BE2C (cell line): ENCODE data around the gene RC3H1.
"Not testable (repeated sequence)": the region's sequence is repeated elsewhere in the genome, so short reads cannot be mapped to it uniquely, and the experiment has no call there.

Experiments used
- DNase-seq: peaks from one replicate; pipeline ENCODE4 v3.0.0-alpha.2; 2020
- H3K27me3 ChIP-seq: fragments of 250-450 bp; sonication (Bioruptor Pico); 2 replicates; pipeline ENCODE4 v1.5.1; 2020; ENCODE audit warnings: mild to moderate bottlenecking
- H3K36me3 ChIP-seq: fragments of 250-450 bp; sonication (Bioruptor Pico); 2 replicates; pipeline ENCODE4 v1.5.1; 2020; ENCODE audit warnings: mild to moderate bottlenecking
- H3K4me1 ChIP-seq: fragments of 250-450 bp; sonication (Bioruptor Pico); 2 replicates; pipeline ENCODE4 v1.5.1; 2020
- H3K4me3 ChIP-seq: 2 replicates; pipeline ENCODE4 v1.5.1; 2011; ENCODE audit warnings: low read depth, low read length
- H3K9me3 ChIP-seq: fragments of 250-450 bp; sonication (Bioruptor Pico); 2 replicates; pipeline ENCODE4 v1.5.1; 2020
- TF ChIP-seq, protein P1 (sequence below): IDR thresholded peaks from 2 replicates; pipeline ENCODE4 v1.5.1; 2012; ENCODE audit warnings: mild to moderate bottlenecking, low read depth, low read length

The RC3H1 gene

GRCh38 chr1:174053826-174054225, 31.7 kb upstream of the RC3H1 start:
- Histone ChIP-seq H3K27me3 (no peaks in the 10 kb centered on the region), H3K36me3 (no peaks in the 10 kb centered on the region), H3K4me3 (no peak overlapping the region), H3K9me3 (no peaks in the 10 kb centered on the region; the same call in 1 of the 2 replicates), H3K4me1 (no peaks in the 10 kb centered on the region)
- TF ChIP-seq, protein P1, sequence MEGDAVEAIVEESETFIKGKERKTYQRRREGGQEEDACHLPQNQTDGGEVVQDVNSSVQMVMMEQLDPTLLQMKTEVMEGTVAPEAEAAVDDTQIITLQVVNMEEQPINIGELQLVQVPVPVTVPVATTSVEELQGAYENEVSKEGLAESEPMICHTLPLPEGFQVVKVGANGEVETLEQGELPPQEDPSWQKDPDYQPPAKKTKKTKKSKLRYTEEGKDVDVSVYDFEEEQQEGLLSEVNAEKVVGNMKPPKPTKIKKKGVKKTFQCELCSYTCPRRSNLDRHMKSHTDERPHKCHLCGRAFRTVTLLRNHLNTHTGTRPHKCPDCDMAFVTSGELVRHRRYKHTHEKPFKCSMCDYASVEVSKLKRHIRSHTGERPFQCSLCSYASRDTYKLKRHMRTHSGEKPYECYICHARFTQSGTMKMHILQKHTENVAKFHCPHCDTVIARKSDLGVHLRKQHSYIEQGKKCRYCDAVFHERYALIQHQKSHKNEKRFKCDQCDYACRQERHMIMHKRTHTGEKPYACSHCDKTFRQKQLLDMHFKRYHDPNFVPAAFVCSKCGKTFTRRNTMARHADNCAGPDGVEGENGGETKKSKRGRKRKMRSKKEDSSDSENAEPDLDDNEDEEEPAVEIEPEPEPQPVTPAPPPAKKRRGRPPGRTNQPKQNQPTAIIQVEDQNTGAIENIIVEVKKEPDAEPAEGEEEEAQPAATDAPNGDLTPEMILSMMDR, result no peak
- DNase-seq, result no peak

DNA sequence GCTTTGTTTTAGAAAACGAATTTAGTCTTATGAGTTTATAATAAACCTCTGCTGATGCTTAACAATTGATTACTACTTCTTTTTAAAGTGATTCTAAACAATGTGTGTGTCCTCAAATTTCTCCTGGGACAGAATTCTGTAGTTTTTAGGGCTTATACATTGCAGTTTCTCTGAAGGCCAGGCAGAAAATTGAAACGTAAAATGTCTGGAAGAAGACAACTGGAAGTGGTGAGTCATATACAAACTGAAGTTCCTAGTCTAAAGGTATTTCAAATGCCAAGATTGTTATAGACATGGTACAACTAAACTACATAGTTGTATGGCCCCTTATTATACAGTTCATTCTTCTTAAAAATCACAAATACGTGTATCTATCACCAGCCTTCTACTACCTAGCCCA, 30.5 kb upstream of the RC3H1 start:
- Histone ChIP-seq H3K36me3 (no peaks in the 10 kb centered on the region), H3K4me3 (no peak overlapping the region), H3K4me1 (no peaks in the 10 kb centered on the region), H3K27me3 (no peaks in the 10 kb centered on the region), H3K9me3 (no peaks in the 10 kb centered on the region; the same call in 1 of the 2 replicates)
- DNase-seq, result no peak
- TF ChIP-seq, protein P1, result no peak

DNA sequence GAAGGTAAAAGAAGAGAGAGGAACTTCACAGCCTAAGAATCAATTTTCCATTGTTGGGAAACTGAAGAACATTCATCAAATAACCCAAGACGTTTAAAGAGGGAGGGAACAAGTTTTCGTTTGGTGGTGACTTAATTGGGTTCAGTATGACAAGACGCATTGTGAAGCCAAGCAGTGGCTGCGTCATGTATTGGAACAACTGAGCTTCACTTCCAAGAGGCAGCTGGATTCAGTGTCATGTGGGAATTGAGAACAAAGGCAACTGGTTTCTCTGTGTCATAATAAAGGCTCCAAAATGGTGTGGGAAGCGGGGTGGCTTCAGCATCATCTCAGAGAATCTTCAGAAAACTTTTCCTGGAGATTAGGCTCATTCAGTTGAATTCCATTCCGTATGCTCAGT, 29.8 kb upstream of the RC3H1 start:
- Histone ChIP-seq H3K9me3 (no peaks in the 10 kb centered on the region; the same call in 1 of the 2 replicates), H3K36me3 (no peaks in the 10 kb centered on the region), H3K4me3 (no peak overlapping the region), H3K4me1 (no peaks in the 10 kb centered on the region), H3K27me3 (no peaks in the 10 kb centered on the region)
- TF ChIP-seq, protein P1, result no peak
- DNase-seq, result no peak

DNA sequence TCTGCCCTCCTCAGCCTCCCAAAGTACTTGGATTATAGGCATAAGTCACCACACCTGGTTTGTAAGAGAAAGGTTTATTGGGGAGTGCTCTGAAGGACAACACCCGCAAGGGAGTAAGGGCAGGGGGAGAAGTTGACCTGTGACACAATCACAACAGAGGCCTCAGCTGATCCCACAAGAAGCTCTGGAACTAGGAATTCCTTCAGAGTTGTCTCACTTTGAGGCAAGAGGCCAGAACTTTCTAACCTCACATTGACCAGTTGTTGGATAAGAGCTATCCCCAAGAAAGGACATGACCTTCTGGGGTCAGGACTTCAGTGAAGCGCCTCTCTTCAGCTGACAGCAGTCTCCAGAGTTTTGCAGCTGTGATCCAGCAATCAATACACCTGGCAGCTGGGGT, 27.4 kb upstream of the RC3H1 start:
- TF ChIP-seq, protein P1, result no peak
- no peaks in the 10 kb centered on the region for H3K36me3 ChIP-seq
- DNase-seq, result no peak
- no peaks in the 10 kb centered on the region for H3K4me1 ChIP-seq
- no peaks in the 10 kb centered on the region; the same call in 1 of the 2 replicates for H3K9me3 ChIP-seq
- no peaks in the 10 kb centered on the region for H3K27me3 ChIP-seq
- no peak overlapping the region for H3K4me3 ChIP-seq

- Histone ChIP-seq H3K4me1 (no peaks in the 10 kb centered on the region), H3K4me3 (no peak overlapping the region), H3K27me3 (no peaks in the 10 kb centered on the region), H3K9me3 (no peaks in the 10 kb centered on the region), H3K36me3 (no peaks in the 10 kb centered on the region)
- TF ChIP-seq, protein P1, result no peak
- no peak for DNase-seq
Measured at GRCh38 chr1:174044418-174045222, 22.5 kb upstream of the RC3H1 start.

DNA sequence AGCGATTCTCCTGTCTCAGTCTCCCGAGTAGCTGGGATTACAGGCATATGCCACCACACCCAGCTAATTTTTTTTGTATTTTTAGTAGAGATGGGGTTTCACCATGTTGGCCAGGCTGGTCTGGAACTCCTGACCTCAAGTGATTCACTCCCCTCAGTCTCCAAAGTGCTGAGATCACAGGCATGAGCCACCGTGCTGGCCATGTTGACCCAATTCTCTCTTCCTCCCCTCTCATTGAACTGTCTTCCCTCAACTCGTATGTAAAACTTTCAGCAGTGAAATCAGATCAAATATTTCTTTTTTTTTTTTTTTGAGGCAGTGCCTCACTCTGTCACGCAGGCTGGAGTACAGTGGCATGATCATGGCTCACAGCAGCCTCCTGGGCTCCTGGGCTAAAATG, 20.4 kb upstream of the RC3H1 start:
- not testable (repeated sequence) for H3K36me3 ChIP-seq, H3K4me3 ChIP-seq, DNase-seq, H3K27me3 ChIP-seq, H3K4me1 ChIP-seq, H3K9me3 ChIP-seq
